HG03520 (cell line): Measurements from ENCODE around the gene SLC22A8.
"Not testable (repeated sequence)": the region's sequence is repeated elsewhere in the genome, so short reads cannot be mapped to it uniquely, and the experiment has no call there.

Source experiments
- ATAC-seq: cut with Tn5 transposase; IDR thresholded peaks from one replicate; pipeline ENCODE4 v1.9.1; 2021; ENCODE audit warnings: mild to moderate bottlenecking, moderate library complexity; ENCODE audit not compliant: unreplicated experiment

The SLC22A8 gene

DNA sequence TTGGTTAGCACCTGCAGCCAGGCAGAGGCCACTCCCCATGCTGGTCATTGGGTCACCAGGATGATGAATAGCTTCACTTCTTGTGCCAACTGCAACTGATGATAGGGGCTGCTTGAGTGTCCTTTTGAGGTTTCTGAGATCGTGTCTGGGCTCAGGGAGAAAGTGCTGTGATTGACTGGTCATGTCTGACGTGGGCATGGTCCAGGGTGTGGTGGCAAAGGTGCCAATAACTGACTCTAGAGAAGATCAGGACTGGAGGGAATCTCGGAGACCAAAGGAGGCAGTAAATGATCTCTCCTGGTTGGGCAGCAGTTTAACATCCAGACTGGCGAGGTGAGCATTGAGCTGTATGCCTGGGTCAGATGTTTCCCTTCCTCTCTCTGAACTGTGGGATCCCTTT, 20.9 kb downstream of the SLC22A8 start:
- ATAC-seq, result no peak

DNA sequence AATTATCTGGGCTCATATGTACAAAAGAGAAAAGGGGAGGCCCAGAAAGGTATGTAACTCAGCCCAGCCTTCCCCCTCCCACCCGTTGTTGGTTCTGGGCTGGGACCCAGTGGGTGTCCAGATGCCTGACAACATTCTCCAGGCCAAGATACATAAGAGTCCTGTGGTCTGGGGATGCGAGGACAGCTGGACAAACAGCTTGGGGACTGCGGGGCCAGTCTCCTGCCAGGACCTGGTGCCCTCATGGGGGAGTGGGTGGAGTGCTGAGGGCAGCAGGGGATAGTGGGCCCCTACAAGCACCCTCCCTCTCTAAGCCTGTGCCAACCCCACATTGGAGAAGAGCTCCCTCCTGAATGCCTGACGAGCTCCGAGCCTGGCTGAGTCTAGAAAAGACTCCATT, 27.4 kb downstream of the SLC22A8 start:
- ATAC-seq, result no peak

- no peak for ATAC-seq
Observed at GRCh38 chr11:62985041-62985750, 30.4 kb downstream of the SLC22A8 start.

- no peak for ATAC-seq
Observed at GRCh38 chr11:62984451-62984991, 31.1 kb downstream of the SLC22A8 start, which contains the start of gene SLC22A6. SLC22A6 (minus strand) TSS chr11:62984967; CDS start chr11:62984690, 277 bp downstream.

DNA sequence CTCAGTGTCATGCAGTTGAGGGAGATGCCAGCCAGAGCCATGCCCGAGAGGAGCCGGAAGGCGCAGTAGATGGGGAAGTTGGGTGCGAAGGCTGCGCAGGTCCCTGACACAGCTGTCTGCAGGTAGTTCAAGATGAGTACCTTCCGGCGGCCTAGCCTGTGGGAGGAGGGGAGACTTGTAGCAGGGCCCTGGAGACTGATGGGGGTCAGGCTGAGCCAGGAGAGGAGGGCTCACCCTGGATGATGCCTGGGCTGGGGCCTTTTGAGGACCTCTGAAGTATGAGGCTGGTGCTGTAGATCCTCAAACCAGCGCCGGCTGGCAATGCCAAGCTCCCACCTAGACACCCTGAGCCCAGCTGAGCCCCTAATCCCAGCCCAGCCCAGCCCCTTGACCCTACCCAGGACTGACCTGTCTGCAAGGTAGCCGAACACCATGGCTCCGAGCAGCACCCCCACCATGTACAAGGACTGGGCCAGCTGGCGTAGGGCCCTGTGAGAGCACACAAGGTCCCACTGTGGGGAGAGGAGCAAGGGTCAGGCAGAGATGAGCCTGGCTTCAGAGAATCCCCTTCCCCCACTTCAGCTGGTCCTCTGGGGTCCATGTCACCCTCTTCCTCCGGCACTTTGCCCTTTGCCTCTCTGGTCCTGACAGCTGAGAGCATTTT, 32.0 kb downstream of the SLC22A8 start:
- no peak for ATAC-seq

GRCh38 chr11:62981743-62982142, 33.9 kb downstream of the SLC22A8 start:
- ATAC-seq, result no peak

DNA sequence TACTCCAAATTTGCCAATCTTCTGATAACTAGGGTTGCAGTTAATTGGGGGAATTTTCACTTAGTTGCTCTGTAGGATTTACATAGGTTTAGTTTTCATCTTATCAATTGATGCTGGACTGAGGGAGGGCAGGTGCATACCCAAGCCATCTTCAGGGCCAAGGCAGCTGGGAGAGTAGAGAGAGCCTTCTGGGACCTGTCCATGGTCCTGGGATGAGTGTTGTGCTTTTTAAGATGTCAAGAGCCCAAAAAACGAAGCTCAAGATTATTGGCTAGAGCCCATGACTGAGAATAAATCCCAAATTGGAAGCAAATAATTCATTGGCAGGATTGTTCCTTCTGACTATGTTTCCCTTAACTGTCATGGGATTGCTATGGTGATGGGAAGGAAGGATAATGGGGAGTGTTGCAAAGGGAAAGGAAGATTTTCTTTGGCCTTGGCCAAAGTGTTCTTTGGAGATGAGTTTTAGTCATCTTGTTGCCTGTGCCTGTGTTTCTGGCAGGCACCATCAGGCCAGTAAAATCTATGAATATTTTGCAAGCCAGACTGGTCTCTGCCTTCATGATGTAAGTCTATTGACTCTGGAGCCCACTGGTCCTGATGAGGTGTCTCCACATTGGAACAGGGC, 35.4 kb downstream of the SLC22A8 start:
- no peak for ATAC-seq

- ATAC-seq, result no peak
Observed at GRCh38 chr11:62976109-62976508, 39.5 kb downstream of the SLC22A8 start.

DNA sequence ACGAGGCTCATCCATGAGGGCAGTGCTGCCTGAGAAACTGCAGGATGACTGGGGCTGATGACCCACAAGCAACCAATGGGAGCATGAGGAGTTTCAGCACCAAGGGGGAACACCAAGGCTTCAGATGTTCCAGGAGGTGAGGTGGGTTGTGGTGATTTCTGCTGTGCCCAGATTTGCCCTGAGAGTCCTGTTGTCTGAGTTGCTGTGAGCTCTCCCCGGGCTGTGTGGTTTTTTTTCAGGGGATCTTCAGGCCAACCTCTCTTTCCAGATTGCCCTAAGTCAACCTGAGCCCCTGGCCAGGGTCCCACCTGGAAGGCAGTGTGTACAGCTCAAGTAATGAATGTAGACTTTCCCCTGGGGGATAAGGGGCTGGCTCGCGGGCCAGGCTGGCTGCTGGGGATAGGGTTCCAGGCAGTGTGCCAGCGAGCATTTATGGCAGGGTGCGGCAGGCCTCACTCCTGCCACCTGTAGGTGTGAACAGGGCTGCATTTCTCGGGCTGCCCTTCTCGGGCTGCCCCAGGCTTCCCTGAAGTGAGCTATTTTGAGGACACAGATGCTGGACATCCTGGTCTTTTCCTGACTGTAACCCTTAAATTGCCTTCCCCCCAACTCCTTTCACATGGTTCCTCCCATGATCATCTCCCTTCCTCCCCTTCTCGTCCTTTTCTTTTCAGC, 40.7 kb downstream of the SLC22A8 start:
- ATAC-seq, result no peak

DNA sequence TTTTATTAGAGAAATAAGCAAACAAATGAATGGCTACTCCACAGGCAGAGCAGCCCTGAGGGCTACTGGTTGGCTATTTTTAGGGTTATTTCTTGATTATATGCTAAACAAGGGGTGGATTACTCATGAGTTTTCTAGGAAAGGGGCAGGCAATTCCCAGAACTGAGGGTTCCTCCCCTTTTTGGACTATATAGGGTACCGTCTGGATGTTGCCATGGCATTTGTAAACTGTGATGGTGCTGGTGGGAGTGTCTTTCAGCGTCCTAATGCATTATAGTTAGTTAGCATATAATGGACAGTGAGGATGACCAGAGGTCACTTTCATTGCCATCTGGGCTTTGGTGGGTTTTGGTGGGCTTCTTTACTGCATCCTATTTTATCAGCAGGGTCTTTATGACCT, 50.1 kb downstream of the SLC22A8 start:
- no peak for ATAC-seq

GRCh38 chr11:62962391-62962790, 53.2 kb downstream of the SLC22A8 start:
- ATAC-seq, result no peak

- ATAC-seq, result no peak
Observed at GRCh38 chr11:62961017-62961570, 54.5 kb downstream of the SLC22A8 start.

- ATAC-seq, result no peak
Observed at GRCh38 chr11:62959422-62959980, 56.1 kb downstream of the SLC22A8 start.

DNA sequence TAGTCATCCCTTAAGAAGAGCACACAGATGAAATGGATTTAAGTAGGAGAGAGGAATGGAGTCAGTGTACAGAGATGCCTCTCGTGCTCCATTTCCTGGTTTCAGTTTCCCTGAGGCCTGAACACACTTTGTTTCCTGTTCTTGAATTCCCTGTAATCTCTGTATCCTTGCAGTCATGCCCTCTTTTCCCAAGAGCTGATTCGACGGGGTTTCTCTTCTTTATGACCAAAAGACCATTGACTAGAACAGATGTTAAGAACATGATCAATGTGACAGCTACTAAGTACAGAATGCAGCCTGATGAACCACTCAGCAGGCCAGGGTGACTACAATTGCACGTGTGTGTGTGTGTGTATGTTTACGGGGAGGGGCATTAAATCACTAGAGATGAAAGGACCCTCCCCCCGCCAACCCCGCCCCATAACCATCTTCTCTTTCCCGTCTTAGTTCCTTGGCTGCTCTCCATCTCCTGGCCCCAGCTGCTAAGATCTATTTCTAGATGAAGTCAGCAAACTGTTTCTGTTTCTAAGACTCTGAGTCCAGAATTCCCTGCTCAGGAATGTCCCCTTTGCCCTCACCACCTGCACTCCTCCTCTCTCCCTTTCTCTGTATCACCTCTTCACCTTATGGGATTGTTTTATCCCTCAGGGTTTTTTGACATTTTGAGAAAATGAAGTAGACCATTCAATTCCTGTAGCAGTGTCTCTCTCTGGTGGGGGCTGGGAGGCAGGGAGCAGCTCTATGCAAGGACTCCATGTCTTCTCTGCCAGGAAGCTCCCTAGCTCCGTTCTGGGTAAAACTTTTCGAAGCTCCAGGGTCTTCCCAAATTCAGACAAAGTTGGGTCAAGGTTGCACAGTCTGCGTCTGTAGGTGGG, 56.9 kb downstream of the SLC22A8 start:
- no peak for ATAC-seq

DNA sequence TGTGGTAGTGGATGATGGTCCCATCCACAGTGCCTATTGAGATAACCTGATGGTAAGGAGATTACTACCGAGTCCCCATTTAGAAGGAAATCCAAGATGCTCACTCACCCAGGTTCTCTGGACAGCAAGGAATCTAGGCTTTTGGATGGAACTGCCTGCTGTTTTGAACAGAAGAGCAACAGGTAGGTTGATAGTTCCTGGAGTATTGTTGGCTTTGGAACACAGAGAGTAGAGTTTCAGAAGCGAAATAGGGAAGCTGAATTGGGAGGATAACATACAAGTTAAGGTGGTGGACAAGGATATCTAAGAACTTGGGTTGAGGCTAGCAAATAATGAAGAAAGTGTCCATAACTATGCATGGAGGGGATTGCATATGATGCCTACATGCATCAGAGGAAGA, 58.5 kb downstream of the SLC22A8 start:
- ATAC-seq, result no peak

DNA sequence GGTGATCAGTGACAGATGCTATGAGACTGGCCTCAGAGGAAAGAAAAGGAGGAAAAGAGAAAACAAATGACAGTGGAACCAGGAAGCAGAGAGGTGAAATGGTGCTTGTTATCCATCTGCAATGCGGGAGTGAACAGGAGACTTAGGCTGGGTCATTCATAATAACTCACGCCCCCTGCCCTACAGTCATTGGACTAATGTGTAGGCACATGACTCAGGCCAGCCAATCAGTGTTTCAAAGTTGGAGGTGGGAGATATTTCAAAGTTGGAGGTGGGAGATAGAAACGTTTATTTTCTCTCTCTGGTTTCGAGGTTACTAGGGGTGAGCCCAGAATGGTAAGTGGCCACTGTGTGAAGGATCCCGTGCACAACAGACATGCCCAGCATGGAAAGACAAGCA, 61.2 kb downstream of the SLC22A8 start:
- ATAC-seq, result no peak

- no peak for ATAC-seq
Observed at GRCh38 chr11:62953811-62954210, 61.8 kb downstream of the SLC22A8 start.

GRCh38 chr11:62948765-62949320, 66.8 kb downstream of the SLC22A8 start:
- no peak for ATAC-seq

- ATAC-seq, result not testable (repeated sequence)
Observed at GRCh38 chr11:62945538-62945937, 70.1 kb downstream of the SLC22A8 start.
